Measurements from ENCODE around the gene GLCE.

DNA sequence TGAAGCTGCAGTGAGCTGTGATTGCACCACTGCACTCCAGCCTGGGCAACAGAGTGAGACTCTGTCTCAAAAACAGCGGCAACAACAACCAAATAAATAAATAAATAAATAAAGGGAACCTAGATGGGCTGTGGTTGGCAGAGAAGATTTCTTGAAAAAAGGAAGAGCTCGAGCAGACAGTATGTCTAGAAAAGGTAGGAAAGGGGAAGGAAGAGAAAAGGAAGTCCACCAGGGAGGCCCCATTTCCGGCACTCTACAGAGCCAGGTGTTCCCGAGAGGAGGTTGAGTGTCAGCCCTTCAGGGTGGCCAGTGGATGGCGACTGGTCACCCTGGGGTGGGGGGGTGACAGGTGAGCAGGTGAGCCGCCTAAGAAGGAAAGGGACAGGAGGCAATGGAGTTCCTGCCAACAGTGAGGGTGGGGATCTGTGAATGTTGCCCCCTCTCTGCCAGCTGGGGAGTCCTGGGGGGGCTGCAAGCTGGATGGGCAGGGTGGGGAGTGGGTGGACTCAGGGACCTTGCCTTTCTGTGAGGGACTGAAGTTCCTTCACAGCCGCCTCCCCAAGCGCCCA lies 153.1 kb downstream of the GLCE start:
- TF ChIP-seq, protein P1, sequence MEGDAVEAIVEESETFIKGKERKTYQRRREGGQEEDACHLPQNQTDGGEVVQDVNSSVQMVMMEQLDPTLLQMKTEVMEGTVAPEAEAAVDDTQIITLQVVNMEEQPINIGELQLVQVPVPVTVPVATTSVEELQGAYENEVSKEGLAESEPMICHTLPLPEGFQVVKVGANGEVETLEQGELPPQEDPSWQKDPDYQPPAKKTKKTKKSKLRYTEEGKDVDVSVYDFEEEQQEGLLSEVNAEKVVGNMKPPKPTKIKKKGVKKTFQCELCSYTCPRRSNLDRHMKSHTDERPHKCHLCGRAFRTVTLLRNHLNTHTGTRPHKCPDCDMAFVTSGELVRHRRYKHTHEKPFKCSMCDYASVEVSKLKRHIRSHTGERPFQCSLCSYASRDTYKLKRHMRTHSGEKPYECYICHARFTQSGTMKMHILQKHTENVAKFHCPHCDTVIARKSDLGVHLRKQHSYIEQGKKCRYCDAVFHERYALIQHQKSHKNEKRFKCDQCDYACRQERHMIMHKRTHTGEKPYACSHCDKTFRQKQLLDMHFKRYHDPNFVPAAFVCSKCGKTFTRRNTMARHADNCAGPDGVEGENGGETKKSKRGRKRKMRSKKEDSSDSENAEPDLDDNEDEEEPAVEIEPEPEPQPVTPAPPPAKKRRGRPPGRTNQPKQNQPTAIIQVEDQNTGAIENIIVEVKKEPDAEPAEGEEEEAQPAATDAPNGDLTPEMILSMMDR (IDR thresholded peaks at IDR 0.05 in 8 of 11, conservative IDR thresholded peaks at IDR 0.05 in 3 of 11) = no peak
- TF ChIP-seq POLR2A (IDR thresholded peaks at IDR 0.05) = no peak
